Nucleus accumbens (tissue), 56 donors: ENCODE measurements around the gene BANF1.

Source experiments
- DNase-seq, 56 donors: peaks; one replicate each; lab custom pipeline; 2025; lab: John Stamatoyannopoulos, UW

The BANF1 gene, protein sequence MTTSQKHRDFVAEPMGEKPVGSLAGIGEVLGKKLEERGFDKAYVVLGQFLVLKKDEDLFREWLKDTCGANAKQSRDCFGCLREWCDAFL

DNA sequence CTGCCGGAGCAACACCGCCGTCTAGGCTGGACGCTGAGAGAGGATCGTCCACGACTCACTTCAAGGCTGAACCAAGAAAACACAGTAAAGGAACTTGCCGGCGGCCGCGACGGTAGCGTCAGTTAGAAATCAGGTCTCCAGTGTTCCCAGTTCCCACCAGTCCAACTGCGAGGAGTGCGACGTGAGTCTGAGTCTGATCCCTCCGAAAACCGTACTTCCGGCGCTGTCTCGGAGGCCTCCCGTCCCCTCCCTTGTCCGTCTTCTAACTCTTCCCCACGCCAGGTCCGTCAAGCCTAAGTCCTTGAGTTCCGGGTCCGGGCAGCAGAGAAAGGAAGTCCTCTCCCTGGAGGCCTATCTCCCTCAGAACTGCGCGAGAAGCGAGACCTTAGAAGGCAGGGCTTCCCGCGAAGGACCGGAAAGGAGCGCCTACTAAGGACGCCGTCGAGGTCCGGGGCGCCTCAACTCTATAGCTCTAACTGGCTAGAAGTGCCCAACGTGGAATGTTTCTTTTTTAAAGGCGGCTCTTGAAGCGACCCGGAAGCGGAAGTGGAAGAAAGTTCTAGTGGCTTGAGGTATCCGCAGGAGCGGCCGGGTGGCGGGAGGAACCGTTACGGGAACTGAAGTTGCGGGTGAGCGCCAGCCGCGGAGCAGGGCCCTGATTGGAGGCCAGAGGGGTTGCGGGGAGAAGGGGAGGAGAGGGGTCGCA is at the start of gene BANF1, which contains the start of gene EIF1AD:
Gene BANF1, plus strand, starts transcription at position 562 of the 706 bp plus-strand sequence. CDS start 748 bp downstream, outside the sequence.
Gene EIF1AD, minus strand, starts transcription at position 216 of the 706 bp plus-strand sequence. CDS start 1,768 bp downstream, outside the sequence.
- DNase-seq = peak in 55 of 56 donors; percentile 79 to 100 (median 97)

DNA sequence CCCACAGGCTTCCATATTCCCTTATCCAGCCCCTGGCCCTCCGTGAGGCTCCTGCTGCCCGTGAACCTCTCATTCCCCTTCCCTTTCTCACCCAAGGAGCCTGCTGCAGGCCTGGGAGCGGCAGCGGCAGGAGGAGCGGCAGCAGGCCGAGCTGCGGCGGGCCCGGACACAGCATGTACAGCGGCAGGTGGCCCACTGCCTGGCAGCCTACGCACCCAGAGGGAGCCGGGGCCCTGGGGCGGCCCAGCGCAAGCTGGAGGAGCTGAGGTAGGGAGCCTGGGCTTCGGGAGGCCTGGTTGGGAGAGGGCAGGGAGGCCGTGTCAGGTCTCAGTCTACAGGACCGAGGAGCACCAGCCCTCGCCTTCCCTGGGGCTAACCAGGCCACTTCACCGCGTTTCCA is 48.8 kb upstream of the BANF1 start:
- no peak for DNase-seq

DNA sequence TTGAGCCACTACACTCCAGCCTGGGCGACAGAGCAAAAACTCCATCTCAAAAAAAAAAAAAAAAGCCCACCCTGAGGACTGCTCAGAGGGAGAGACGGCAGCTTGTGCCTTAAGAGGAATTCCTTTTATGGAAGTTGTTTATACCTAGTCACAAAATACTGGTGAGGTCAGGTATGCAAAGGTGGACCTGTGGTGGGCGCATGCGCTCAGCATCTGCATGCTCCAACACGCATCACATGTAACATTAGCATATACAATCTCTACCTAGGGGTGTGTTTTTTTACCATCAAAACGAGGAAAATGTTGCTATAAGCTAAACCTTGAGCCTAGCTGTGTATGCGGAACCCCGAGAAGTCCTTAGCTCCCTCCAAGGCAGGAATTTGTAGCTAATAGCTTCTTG is 47.5 kb upstream of the BANF1 start:
- DNase-seq = no peak

DNA sequence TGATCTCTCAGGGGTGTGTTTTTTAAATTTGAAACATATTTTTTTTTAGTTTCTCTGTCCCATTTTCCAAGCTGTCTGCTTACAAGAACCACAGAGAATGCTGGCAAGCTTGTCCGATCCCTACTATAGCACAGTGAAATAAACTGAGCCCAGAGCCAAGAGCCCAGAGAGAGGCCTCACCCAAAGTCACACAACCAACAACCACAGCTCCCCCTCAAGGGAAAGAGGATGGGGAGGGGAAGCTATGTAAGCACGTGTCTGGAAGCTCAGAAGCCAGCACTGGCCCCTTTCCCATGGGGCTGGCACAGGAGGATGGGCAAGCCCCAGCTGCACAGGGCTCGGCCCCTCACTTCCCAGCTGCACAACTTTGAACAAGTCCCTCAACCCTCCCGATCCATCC is 44.0 kb upstream of the BANF1 start:
- DNase-seq = no peak

DNA sequence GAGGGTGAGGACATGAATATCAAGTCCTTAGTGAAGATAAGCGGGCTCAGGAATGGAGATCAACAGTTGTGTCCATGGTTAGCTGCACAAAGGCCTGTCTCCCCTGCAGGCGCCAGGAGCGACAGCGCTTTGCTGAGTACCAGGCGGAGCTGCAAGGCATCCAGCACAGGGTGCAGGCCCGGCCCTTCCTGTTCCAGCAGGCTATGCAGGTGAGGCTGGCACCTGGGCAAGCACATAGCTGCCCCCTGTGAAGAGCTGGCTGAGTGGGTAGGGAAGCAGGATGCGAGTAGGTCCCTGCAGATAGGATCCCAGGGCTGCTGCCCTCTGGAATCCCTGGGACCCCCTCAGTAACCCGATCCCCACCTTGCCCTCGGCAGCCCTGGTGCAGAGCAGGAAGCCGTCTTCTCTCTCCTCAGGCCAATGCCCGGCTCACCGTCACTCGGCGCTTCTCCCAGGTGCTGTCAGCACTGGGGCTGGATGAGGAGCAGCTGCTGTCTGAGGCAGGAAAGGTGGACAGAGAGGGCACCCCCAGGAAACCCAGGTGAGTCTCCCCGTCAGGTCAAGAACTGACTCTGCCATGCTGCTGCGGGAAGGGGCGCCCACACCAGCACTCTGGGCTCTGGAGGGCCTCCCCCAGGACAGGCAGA is 43.4 kb upstream of the BANF1 start:
- no peak for DNase-seq

DNA sequence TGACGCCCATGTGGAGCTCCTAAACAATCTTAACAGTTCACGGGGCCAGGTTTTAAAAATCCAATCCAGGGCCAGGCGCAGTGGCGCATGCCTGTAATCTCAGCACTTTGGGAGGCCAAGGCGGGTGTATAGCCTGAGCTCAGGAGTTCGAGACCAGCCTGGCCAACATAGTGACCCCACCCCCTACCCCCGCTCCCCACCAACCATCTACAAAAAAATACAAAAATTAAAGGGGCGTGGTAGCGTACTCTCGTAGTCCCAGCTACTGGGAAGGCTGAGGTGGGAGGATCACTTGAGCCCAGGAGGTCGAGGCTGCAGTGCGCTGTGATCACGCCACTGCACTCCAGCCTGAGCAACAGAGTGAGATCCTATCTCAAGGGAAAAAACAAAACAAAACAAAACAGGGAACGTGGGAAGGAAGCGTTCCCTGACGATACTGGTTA is 41.5 kb upstream of the BANF1 start:
- DNase-seq = peak in 1 of 56 donors; percentile 21

DNA sequence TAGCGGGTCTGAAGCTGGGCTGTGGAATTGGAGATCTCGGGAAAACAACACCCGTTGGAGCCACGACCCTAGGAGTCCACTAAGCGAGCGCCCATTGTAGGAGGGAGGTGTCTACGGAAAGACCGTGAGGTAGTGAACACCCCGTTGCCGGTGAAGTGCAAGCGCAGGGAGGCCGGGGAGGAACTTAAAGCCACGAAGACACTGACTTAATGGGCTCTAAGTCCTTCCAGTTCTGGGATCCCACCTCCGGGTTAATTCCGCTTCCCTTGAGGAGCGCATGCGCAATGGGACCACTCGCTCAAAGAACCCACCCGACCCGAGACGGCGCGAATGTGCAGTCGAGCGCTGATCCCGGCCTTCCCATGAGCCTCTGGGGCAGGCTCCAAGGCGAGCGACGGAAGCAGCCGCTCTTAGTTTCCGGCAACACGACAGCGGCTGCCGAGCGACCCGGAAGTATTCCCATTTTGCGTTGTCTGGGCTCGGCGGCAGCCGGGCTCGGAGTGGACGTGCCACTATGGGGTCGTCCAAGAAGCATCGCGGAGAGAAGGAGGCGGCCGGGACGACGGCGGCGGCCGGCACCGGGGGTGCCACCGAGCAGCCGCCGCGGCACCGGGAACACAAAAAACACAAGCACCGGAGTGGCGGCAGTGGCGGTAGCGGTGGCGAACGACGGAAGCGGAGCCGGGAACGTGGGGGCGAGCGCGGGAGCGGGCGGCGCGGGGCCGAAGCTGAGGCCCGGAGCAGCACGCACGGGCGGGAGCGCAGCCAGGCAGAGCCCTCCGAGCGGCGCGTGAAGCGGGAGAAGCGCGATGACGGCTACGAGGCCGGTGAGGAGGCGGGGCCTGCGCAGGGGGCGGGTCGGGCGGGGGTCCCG is 40.8 kb upstream of the BANF1 start, which contains the start of gene SART1:
Gene SART1, plus strand, starts transcription at position 468 of the 874 bp plus-strand sequence. Its CDS starts 47 bp downstream, at position 515.
- DNase-seq = peak; percentile 45 to 98 (median 95)

DNA sequence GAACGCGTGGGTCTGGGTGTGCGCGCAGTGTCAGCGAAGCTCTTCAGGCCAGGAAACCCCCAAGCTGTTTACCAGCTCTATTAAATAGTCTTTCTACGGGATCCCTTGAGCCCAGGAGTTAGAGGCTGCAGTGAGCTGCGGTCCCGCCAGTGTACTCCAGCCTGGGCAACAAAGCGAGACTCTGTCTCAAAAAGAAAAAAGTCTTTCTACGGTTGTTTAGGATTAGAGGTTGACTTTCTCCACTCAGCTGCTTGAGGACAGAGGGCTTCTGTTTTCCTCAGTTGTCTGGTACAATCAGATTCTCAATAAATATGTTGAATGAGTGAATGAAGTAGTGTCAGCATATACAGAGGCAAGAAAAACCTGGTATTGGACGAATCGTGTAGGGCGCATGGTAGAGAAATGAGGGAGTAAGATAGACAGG is 40.1 kb upstream of the BANF1 start:
- DNase-seq = no peak

DNA sequence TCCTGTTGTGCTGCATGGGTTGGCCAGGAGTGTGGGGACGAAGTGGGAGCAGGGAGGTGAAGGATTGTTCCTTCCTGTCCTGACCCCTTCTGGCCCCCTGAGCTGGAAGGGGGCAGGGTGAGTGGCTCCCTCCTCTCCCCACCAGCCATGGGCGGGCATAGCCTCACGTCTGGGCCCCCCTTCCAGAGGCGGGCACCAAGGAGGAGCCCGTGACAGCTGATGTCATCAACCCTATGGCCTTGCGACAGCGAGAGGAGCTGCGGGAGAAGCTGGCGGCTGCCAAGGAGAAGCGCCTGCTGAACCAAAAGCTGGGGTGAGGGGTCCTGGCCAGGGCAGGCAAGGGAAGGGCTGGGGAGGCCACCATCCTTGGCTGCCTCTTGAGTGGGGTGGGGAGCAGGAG is 37.4 kb upstream of the BANF1 start:
- DNase-seq = no peak

DNA sequence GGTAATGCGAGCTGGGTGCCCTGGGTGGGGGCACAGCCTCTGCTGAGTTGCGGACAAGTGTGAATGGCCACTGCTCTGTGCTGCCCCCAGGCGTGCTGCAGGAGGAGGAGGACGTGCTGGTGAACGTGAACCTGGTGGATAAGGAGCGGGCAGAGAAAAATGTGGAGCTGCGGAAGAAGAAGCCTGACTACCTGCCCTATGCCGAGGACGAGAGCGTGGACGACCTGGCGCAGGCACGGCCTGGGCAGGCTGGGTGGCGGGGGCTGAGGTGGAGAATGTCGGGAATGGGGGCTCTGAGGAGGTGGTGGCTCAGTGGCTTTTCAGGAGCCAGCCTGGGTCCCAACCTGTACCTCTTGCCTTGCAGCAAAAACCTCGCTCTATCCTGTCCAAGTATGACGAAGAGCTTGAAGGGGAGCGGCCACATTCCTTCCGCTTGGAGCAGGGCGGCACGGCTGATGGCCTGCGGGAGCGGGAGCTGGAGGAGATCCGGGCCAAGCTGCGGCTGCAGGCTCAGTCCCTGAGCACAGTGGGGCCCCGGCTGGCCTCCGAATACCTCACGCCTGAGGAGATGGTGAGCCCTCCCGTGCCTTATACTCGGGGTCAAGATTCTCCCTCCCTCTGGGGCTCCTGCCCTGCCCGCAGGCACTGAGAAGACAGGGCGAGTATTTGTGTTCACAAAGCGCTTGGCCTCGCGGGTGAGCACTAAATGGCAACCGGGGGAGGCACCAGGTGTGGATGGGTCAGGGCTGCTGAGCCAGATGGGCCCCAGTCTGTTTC is 36.1 kb upstream of the BANF1 start:
- no peak for DNase-seq

DNA sequence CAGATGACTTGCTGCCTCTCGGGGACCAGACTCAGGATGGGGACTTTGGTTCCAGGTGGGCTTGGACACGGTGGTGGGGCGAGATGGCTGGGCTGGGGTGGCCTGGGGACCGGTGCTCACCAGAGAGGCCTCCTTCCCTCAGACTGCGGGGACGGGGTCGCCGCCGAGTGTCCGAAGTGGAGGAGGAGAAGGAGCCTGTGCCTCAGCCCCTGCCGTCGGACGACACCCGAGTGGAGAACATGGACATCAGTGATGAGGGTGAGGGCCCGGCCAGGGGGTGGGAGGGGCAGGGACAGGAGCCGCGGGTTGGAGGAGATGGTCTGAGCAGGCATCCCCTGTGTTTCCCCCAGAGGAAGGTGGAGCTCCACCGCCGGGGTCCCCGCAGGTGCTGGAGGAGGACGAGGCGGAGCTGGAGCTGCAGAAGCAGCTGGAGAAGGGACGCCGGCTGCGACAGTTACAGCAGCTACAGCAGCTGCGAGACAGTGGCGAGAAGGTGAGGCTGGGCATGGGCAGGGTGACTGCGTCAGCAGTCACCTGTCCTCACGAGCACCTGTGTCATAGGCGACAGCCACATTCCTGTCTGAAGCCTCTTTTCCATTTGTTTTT is 34.9 kb upstream of the BANF1 start:
- DNase-seq = no peak

DNA sequence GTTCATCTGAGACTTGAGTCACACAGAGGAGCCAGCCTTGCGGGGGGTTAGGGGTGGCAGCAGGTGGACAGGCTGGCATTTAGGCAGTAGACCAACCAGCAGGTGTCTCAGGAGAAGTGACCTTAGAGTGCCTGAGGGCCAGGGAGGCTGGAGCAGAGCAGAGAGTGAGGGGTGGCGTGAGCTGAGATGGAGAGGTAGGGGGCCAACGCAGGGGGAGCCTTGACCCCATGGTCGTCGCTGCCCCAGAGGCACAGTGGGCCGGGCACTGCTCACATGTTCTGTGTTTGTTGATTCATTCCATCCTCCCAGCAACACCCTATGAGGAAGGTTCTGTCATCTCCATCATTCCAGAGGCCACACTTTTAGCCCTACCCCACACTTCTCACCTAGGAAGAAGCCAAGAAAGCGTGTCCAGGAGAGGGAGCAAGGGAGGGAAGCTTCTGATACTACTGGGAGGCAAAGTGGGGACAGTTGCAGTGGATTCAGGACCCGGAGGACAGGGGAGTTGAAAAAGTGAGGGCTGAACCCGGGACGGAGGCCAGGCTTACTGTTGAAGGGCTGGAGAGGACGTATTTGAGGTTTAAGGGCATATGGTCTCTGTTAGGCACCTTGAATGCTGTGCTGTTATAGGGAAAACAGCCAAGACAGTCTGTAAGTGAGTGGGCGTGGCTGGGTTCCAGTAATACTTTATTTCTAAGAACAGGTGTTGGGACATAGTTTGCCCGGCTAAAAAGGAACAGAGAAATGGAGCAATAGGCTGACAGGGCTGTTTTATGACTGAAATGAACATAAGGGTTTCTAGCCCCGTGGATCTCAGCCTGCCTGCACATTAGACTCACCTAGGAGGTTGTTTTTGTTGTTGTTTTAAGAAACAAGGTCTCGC is 33.5 kb upstream of the BANF1 start:
- no peak for DNase-seq

DNA sequence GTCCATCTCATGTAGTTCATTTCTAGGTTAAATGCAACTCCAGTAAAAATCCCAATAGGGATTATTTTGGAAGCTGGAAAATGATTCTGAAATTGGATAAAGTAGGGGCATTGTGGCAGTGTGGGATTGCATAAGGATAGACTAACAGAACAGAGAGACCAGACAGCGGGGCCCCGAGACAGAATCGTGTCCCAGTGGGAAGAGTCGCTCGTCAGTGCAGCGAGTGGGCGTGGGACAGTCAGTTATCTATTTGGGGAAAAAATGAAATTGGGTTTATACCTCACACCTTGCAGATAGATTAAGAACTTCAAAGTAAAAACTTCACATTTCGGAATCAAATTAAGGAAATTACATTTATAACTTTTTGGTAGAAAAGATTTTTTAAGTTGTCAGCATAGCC is 30.2 kb upstream of the BANF1 start:
- no peak for DNase-seq

DNA sequence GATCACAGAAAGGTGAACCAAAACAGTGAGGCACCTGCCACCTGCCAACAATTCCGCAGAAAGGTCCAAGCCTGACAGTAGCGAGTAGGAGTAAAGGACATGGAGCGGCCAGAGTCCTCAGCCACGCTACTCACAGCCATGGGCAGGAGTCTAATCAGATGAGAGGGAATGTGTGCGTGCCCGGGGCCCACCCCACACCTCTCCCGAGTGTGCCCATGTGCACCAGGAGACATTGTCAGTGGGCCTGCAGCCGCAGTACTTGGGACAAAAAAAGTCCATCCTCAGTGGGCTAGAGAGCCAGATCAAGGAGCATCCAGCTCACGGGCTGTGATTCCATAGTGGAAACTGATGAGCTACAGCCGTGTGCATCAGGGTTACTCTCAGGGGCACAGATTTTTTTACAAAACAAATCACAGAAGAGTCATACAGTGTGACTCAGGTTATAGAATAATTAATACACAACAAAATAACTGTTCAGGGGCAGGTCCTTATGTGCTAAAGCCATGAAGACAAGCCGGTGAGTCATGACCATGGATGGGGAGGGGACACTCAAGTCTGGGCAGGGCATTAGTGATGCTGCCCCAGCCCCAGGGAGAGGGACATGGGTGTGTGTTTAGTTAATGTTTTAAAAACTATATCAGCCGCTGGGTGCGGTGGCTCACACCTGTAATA is 28.7 kb upstream of the BANF1 start:
- DNase-seq = peak in 1 of 56 donors; percentile 11

DNA sequence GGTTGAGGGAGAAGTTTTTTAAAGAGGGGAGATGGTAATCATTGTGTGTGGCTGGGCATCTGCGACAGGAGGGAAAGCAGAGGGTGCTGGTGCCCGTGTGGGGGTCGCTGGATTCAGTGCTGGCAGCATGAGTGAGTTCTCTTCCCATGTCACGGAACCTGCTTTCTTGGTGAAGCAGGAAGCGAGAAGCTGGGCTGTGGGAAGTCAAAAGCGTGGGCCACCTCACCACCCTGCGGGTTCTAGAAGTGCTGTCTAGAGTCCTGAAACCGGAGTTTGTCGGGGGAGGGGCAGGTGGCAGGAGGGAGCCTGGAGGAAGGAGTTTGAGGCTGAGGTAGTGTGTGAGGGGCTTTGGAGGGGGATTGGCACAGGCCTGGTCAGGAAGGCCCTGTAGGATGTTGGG is 26.5 kb upstream of the BANF1 start:
- DNase-seq = no peak

DNA sequence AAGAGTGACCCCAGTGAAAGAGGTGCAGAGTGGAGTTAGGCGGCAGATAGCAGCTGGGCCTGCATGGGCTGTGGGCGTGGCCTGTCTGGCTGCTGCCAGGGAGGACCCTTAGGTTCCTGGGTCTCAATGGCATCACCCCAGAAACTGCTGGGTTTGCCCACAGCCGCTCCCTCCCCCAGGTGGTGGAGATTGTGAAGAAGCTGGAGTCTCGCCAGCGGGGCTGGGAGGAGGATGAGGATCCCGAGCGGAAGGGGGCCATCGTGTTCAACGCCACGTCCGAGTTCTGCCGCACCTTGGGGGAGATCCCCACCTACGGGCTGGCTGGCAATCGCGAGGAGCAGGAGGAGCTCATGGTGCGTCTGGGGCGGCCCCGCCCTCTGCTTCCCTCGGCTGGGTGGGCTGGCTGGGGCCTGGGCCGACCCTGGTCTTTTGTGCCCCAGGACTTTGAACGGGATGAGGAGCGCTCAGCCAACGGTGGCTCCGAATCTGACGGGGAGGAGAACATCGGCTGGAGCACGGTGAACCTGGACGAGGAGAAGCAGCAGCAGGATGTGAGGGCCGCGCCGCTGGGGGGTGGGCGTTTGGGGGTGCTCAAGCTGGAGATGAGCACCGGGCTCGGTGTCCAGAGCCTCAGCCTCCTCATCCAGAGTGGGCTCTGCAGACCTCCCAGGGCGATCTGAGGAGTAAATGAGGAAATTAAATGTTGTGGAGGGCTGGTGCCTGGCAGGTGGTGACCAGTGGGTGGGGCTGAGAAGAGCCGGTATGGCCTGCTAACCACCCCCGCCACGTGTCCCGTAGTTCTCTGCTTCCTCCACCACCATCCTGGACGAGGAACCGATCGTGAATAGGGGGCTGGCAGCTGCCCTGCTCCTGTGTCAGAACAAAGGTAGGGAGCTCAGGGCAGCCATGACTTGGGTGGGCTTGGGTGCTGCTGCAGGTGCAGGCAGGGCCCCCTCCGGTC is 25.8 kb upstream of the BANF1 start:
- no peak for DNase-seq
